WI38 (cell line): ENCODE data around the gene RHOT2.
A peak's percentile ranks its signal among the peaks of the same experiment; 100 is the strongest.

Experiments used
- H3K4me3 ChIP-seq: 2 replicates; pipeline ENCODE4 v1.5.1; 2011; ENCODE audit warnings: low read depth, mild to moderate bottlenecking, control low read depth, low read length
- CTCF ChIP-seq: IDR thresholded peaks from 2 replicates; pipeline ENCODE4 v1.5.1; 2012; ENCODE audit warnings: low read depth, mild to moderate bottlenecking, control low read depth, low read length

The RHOT2 gene

GRCh38 chr16:638836-639235, 29.1 kb upstream of the RHOT2 start:
- no peak overlapping the region for H3K4me3 ChIP-seq
- no peak for TF ChIP-seq CTCF

- H3K4me3 ChIP-seq: peak overlapping the region; percentile 75; the same call in 1 of the 2 replicates
- TF ChIP-seq CTCF: no peak
Measured at GRCh38 chr16:640614-641013, 27.3 kb upstream of the RHOT2 start.

GRCh38 chr16:641326-642188, 26.4 kb upstream of the RHOT2 start, which contains the start of gene MCRIP2:
TSS of gene MCRIP2 (plus strand) at chr16:641828. CDS start at chr16:641992, 164 bp downstream.
- TF ChIP-seq CTCF: no peak
- H3K4me3 ChIP-seq: peak within 1 kb of the TSS; percentile 75

GRCh38 chr16:642189-643049, 25.5 kb upstream of the RHOT2 start:
- peak overlapping the region; percentile 75 for H3K4me3 ChIP-seq
- no peak for TF ChIP-seq CTCF

- peak overlapping the region; percentile 75 for H3K4me3 ChIP-seq
- TF ChIP-seq CTCF: no peak
Measured at GRCh38 chr16:643050-643368, 24.9 kb upstream of the RHOT2 start.

- no peak for TF ChIP-seq CTCF
- no peak overlapping the region for H3K4me3 ChIP-seq
Measured at GRCh38 chr16:644556-644955, 23.4 kb upstream of the RHOT2 start.
